NCI-H146 (cell line): ENCODE measurements around the gene PLAAT3.
"Not testable (repeated sequence)": the region's sequence is repeated elsewhere in the genome, so short reads cannot be mapped to it uniquely, and the experiment has no call there.

Experiments used
- DNase-seq: peaks from one replicate; lab custom pipeline; 2025; lab: John Stamatoyannopoulos, UW

PLAAT3 gene

DNA sequence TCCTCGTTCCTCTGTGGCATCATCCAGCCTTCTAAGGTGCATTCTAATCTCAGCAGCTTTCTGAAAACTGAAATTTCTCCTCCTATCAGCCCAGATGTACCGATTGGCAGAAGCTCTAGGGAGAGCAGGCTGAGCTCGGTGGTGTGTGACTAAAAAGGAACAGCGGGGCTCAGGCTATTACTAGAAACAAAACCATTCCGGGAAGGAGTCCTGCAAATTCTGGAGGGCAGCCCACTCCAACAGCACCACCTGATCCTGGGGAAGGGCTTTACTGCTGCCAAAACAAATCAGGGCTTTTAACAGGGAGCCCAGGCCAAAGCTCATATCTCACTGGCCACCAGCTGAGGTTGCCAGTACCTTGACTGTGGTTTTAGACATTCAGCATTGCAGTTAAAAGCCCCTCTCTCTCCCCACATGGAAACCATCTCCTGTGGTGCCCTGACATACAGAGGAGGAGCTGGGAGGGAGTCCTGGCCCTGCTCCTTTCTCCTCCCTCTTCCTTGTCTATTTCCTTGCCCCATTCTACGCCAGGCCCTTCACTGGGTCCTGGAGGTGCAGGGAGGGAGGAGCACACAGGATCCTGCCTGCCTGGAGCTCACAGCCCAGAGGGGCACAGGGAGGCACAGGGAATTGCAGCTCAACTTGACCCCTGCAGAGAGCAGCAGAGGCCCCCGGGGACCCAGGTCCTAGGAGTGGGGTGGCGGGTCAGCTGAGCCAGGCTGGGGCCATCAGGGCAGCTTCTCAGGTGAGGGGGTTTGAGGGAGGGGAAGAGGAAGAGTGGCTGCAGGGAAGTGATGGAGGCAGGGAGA lies 76.7 kb downstream of the PLAAT3 start:
- DNase-seq, result no peak

DNA sequence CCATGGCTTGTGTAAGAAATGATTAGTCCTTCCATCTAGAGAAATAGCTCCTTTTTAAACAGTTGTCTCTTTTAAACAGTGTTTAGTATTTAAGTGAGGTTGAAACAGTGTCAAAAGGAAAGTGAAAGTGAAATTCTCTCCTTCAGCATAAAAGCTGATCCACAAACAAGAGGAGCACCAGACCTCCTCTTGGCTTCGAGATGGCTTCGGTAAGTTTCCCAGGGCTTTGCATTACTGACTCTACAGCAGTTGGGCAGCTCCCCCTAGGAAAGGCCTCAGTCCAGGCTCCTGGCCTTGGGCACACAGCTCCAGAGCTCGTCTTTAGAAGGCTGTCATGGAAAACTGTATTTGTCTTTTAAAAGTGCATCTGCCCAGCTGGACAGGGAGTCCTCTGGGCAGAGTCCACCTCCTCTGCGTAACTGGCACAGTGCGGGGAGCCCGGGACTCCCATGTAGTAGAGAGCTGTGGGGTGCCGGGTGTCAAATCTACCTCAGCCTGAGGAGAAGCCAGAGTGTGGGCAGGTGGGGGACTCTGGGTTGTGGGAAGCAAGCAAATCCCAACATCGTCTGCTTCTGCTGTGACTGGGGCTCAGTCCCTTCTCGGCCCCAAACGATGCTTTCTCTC lies 77.5 kb downstream of the PLAAT3 start, which contains the start of gene PLAAT4:
PLAAT4 (plus strand) TSS at position 140 of the 624 bp plus-strand sequence; CDS start at position 201, 61 bp downstream.
- no peak for DNase-seq

DNA sequence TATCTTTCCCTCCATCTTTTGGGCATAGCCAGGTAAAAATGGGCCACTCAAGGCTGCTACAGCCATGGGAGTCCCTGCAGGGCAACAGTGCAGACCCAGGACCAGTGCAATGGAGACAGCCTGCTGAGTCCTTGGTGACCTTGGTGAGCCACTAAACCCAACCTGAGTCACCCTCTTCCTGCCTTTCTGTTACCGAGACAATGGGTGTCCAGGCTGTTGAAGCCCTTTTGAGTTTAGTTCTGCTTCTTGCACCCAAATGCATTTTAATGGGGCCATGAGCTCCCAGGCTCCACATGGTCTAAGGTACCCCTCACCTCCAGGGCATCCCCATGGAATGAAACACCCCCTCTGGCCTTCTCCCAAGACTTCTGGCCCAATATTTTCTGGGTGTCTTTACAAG lies 78.5 kb downstream of the PLAAT3 start:
- DNase-seq, result no peak

DNA sequence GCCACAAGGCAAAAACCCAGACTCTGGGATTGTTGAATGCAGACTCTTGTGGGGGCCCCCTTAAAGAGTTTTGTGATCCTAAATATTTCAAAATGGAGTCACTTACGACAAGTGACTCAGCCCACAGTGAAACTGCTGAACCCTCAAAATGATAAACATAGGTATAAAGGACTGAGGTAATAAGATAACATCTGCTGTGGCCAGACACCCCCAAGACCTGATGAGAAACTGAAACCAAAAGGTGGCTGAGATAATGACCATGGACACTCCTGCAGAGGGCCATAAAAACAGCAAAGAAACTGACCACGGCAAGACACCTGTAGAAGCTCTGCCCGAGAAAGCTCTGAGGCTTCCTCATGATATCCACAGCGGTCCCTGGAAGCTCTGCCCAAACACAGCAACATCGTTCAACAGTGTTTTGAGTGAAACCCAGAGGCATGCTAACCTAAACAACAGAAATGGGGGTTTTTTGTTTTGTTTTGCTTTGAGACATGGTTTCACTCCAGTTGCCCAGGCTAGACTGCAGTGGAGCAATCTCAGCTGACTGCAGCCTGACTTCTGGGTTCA lies 79.3 kb downstream of the PLAAT3 start:
- DNase-seq, result no peak

DNA sequence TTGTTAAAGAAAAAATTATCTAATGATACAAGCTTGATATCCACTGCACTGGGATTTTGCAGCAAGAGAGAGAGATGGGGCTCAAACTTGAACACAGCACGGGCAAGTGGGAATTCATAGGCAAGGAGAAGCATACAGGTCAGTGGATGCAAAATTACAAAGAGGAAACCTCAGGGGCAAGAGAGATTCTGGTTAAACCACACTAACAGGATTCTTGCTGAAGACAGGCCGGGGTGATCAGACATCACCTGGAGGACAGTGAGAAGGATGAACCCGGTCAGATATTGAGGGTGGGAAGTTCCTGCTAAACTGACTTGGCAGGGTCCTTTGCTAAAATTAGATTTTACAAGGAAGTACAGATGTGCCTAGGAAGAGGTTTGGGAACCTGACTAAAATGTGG lies 80.2 kb downstream of the PLAAT3 start:
- no peak for DNase-seq

DNA sequence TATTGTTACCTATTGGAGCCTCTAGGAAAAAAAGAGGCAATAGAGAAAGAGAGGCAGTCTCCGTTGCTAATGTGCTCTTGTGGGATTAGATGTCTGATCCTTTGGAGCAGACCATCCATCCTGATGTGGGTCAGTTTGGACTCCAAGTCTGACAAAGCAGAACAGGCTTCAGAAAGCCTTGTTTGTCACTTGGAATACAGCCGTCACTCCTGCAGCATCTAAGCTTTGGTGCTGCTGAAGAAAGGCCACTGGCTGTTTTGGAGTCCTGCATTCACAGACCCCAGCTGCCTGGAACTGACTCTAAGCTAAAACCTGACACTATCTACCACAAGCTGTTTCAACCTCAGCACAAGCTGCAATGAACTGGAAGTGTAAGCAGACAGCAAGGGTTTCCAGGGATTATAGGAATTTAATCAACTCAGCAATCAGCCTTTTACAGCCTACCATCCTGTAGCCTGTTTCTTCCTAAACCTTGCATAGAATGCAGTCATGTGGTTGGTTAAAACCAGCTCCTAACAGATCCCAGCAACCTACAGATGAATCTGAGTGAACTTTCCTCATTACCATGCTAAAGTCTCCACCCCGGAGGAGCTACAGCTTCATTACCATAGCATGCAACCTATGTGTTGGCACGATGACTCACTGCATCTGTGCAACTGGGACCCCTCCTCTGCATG lies 81.3 kb downstream of the PLAAT3 start:
- DNase-seq, result no peak

DNA sequence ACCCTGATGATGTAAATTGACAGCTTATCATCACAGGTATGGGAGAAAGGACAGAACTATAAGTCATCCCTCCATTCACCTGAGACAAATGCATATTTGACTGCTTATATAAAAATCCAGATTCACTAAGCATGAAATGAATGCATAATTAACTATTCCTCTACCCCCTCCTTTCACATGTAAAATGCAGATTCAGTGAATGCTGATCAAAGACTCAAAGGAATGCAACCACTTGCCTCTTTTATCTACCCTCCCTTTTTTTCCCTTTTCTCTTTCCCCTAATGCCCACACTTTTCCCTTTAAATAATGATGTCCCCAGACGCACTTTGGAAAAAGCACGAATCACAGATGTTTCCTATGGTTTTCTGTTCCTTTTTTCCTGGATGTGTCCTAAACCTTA lies 82.1 kb downstream of the PLAAT3 start:
- no peak for DNase-seq

DNA sequence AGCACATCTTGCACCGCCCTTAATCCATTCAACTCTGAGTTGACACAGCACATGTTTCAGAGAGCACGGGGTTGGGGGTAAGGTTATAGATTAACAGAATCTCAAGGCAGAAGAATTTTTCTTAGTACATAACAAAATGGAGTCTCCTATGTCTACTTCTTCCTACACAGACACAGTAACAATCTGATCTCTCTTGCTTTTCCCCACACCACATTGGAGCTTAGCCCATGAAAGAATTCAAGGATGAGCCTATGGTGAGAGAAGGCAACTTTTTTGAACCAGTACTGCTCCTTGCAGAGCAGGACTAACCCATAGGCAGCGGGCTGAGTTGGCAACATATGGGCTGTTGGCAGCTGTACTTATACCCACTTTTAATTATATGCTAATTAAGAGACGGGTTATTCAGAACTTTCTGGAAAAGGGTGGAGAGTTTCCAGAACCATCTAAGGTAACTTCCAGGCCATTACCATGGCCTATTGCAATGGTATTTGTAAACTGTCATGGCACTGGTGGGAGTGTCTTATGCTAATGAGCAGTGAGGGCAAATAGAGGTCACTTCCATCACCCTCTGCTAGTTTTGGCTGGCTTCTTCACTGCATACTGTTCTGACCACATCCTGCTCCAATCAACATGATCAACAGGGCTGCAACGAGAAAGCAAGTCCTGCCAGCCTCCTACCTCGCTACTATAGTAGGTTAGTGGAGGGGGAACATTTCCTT lies 83.0 kb downstream of the PLAAT3 start:
- DNase-seq, result not testable (repeated sequence)

DNA sequence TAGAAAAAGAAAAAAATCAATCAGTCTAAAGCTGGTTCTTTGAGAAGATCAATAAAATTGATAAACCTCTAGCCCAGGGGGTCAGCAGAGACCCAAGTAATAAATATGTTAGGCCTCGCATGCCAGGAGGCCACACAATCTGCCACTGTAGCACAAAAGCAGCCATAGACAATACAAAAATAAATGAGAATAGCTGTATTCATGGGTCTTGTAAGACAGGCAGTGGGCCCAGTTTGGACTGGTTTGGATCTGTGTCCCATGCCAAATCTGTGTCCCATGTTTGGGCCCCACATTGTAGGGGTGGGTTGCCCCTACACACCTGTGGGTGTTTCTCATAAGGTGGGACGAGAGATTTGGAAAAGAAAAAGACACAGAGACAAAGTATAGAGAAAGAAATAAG lies 84.2 kb downstream of the PLAAT3 start:
- no peak for DNase-seq

DNA sequence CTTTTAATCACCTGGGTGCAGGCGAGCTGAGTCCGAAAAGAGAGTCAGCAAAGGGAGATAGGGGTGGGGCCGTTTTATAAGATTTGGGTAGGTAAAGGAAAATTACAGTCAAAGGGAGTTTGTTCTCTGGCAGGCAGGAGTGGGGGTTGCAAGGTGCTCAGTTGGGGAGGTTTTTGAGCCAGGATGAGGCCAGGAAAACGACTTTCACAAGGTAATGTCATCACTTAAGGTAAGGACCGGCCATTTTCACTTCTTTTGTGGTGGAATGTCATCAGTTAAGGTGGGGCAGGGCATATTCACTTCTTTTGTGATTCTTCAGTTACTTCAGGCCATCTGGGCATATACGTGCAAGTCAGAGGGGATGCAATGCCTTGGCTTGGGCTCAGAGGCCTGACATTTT lies 84.9 kb downstream of the PLAAT3 start:
- not testable (repeated sequence) for DNase-seq

DNA sequence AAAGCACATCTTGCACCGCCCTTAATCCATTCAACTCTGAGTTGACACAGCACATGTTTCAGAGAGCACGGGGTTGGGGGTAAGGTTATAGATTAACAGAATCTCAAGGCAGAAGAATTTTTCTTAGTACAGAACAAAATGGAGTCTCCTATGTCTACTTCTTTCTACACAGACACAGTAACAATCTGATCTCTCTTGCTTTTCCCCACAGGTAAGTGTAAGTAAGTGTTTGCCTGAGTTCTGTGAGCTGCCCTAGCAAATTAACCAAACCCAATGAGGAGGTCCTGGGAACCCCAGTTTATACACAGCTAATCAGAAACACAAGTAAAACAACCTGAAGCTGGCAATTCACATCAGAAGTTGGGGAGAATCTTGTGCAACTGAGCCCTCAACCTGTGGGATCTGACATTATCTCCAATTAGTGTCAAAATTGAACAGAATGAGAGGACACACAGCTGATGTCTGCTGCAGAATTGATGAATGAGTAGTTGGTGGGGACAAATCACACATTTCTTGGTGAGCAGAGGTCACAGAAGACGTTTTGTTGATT lies 85.4 kb downstream of the PLAAT3 start:
- not testable (repeated sequence) for DNase-seq

DNA sequence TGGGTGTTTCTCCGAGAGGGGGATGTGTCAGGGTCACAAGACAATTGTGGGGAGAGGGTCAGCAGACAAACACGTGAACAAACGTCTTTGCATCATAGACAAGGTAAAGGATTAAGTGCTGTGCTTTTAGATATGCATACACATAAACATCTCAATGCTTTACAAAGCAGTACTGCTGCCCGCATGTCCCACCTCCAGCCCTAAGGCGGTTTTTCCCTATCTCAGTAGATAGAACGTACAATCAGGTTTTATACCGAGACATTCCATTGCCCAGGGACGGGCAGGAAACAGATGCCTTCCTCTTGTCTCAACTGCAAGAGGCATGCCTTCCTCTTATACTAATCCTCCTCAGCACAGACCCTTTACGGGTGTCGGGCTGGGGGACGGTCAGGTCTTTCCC lies 86.1 kb downstream of the PLAAT3 start:
- not testable (repeated sequence) for DNase-seq

DNA sequence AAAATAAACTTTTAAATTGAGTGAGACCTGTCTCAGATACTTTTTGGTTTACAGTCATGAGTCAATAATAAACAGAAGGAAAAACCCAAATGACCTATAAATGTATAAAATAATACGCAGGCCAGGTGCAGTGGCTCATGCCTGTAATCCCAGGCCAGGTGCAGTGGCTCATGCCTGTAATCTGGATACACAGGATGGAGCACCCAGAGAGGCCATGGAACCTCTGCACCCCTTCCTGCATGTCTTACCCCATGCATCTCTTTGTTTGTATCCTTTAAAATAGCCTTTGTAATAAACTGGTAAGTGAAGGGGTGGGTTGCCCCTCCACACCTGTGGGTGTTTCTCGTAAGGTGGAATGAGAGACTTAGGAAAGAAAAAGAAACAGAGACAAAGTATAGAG lies 86.6 kb downstream of the PLAAT3 start:
- no peak for DNase-seq
